SK-N-SH treated with all-trans-retinoic acid at 6 μM for 48 hours (cell line): ENCODE data around the gene SWSAP1.
A peak's percentile ranks its signal among the peaks of the same experiment; 100 is the strongest.

Experiments
- ATAC-seq: fragments of 200-7000 bp; cut with Tn5 transposase; 3 replicates; pipeline ENCODE4 v1.9.1; 2020; ENCODE audit warnings: mild to moderate bottlenecking, moderate library complexity
- ARNTL ChIP-seq: fragments of 450-650 bp; formaldehyde crosslinking; IDR thresholded peaks from 2 replicates; pipeline ENCODE4 v1.5.0; 2020; ENCODE audit warnings: low read depth, mild to moderate bottlenecking, moderate library complexity, borderline replicate concordance
- BACH2 ChIP-seq: fragments of 250-450 bp; sonication (Bioruptor Pico); IDR thresholded peaks from 2 replicates; pipeline ENCODE4 v1.9.0; 2021; ENCODE audit warnings: mild to moderate bottlenecking, borderline replicate concordance
- CSDC2 ChIP-seq: fragments of 250-450 bp; sonication (Bioruptor Pico); IDR thresholded peaks from 2 replicates; pipeline ENCODE4 v1.5.0; 2020; ENCODE audit warnings: mild to moderate bottlenecking, moderate library complexity
- ESRRG ChIP-seq: fragments of 250-450 bp; sonication (Bioruptor Pico); IDR thresholded peaks from 2 replicates; pipeline ENCODE4 v1.6.1; 2021; ENCODE audit warnings: mild to moderate bottlenecking
- GLIS3 ChIP-seq: fragments of 250-450 bp; sonication (Bioruptor Pico); IDR thresholded peaks from 2 replicates; pipeline ENCODE4 v1.5.0; 2020; ENCODE audit warnings: mild to moderate bottlenecking, moderate library complexity
- ISL1 ChIP-seq: fragments of 250-450 bp; sonication (Bioruptor Pico); IDR thresholded peaks from 2 replicates; pipeline ENCODE4 v2.1.2; 2022; ENCODE audit warnings: mild to moderate bottlenecking, moderate library complexity
- OSR1 ChIP-seq: fragments of 250-450 bp; sonication (Bioruptor Pico); IDR thresholded peaks from 2 replicates; pipeline ENCODE4 v1.8.0; 2022; ENCODE audit warnings: moderate library complexity, mild to moderate bottlenecking, inconsistent platforms
- PPARA ChIP-seq: fragments of 250-450 bp; sonication (Bioruptor Pico); IDR thresholded peaks from 2 replicates; pipeline ENCODE4 v1.5.0; 2020; ENCODE audit warnings: mild to moderate bottlenecking, borderline replicate concordance
- RARB ChIP-seq: fragments of 250-450 bp; sonication (Bioruptor Pico); IDR thresholded peaks from 2 replicates; pipeline ENCODE4 v1.8.0; 2021; ENCODE audit warnings: mild to moderate bottlenecking, moderate library complexity
- SNAI2 ChIP-seq: fragments of 250-450 bp; sonication (Bioruptor Pico); IDR thresholded peaks from 2 replicates; pipeline ENCODE4 v1.5.0; 2020; ENCODE audit warnings: mild to moderate bottlenecking, moderate library complexity
- TCF4 ChIP-seq: fragments of 250-450 bp; sonication (Bioruptor Pico); IDR thresholded peaks from 2 replicates; pipeline ENCODE4 v1.8.0; 2021; ENCODE audit warnings: mild to moderate bottlenecking, moderate library complexity, borderline replicate concordance
- TOX ChIP-seq: fragments of 250-450 bp; sonication (Bioruptor Pico); IDR thresholded peaks from 2 replicates; pipeline ENCODE4 v1.8.0; 2021; ENCODE audit warnings: mild to moderate bottlenecking, moderate library complexity, borderline replicate concordance
- ZC3H10 ChIP-seq: fragments of 250-450 bp; sonication (Bioruptor Pico); IDR thresholded peaks from 2 replicates; pipeline ENCODE4 v1.5.1; 2021; ENCODE audit warnings: mild to moderate bottlenecking, moderate library complexity
- ZFP3 ChIP-seq: fragments of 250-450 bp; sonication (Bioruptor Pico); IDR thresholded peaks from 2 replicates; pipeline ENCODE4 v1.5.0; 2020; ENCODE audit warnings: mild to moderate bottlenecking, moderate library complexity
- ZFP30 ChIP-seq: fragments of 450-650 bp; formaldehyde crosslinking; IDR thresholded peaks from 2 replicates; pipeline ENCODE4 v1.5.0; 2022; ENCODE audit warnings: mild to moderate bottlenecking, moderate library complexity
- ZNF565 ChIP-seq: fragments of 450-650 bp; formaldehyde crosslinking; conservative IDR thresholded peaks from 2 replicates; pipeline ENCODE4 v1.5.0; 2020; ENCODE audit warnings: low read depth, mild to moderate bottlenecking, moderate library complexity
- ZNF70 ChIP-seq: fragments of 450-650 bp; formaldehyde crosslinking; IDR thresholded peaks from 2 replicates; pipeline ENCODE4 v1.5.0; 2020; ENCODE audit warnings: mild to moderate bottlenecking, moderate library complexity
- TF ChIP-seq, protein P1 (sequence below): fragments of 250-450 bp; sonication (Bioruptor Pico); IDR thresholded peaks from 2 replicates; pipeline ENCODE4 v1.5.0; 2020; ENCODE audit warnings: mild to moderate bottlenecking, moderate library complexity
- TF ChIP-seq, protein P2 (sequence below): fragments of 250-450 bp; sonication (Bioruptor Pico); IDR thresholded peaks from 2 replicates; pipeline ENCODE4 v1.5.1; 2021; ENCODE audit warnings: mild to moderate bottlenecking, moderate library complexity
- TF ChIP-seq, protein P3 (sequence below): fragments of 250-450 bp; sonication (Bioruptor Pico); IDR thresholded peaks from 2 replicates; pipeline ENCODE4 v1.8.0; 2020; ENCODE audit warnings: mild to moderate bottlenecking, moderate library complexity, borderline replicate concordance
- TF ChIP-seq, protein P4 (sequence below): fragments of 250-450 bp; sonication (Bioruptor Pico); IDR thresholded peaks from 2 replicates; pipeline ENCODE4 v1.8.0; 2021; ENCODE audit warnings: low read depth, mild to moderate bottlenecking, moderate library complexity, borderline replicate concordance
- TF ChIP-seq, protein P5 (sequence below): fragments of 250-450 bp; sonication (Bioruptor Pico); IDR thresholded peaks from 2 replicates; pipeline ENCODE4 v1.5.1; 2020; ENCODE audit warnings: low read depth, mild to moderate bottlenecking, moderate library complexity

SWSAP1 gene

DNA sequence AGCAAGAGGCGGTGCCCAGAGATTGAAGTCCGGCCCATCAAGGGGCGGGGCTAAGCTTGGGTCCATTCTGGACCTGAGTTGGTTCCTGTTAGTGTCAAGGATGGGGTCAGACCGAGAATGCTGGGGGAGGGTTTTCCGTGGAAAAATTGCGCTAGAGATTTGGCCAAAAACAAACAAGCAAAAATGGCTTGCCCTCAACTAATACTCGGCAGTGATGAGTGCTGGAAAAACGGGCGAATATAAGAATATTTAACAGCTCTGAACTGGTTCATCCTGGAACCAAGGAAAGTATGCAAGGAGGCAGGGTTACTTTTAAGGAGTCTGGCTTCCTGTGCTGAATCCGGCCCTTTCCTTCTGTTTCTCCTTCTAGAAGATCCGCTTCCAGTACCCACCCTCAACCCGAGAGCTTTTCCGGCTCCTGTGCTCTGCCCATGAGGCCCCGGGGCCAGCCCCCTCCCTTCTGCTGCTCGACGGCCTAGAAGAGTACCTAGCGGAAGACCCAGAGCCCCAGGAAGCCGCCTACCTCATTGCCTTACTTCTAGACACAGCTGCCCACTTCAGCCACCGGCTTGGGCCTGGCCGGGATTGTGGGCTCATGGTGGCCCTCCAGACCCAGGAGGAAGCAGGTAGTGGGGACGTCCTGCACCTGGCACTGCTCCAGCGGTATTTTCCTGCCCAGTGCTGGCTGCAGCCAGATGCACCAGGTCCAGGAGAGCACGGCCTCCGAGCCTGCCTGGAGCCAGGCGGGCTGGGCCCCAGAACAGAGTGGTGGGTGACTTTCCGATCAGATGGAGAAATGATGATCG, 880 bp downstream of the SWSAP1 start:
- peak; percentile 2 for ATAC-seq
- TF ChIP-seq BACH2 (CRISPR knock-in tag) (no peak), TOX (no peak), GLIS3 (CRISPR knock-in tag) (no peak), PPARA (no peak), ZFP3 (CRISPR knock-in tag) (no peak), ISL1 (CRISPR knock-in tag) (no peak), ZNF565 (CRISPR knock-in tag) (no peak), CSDC2 (no peak), ZC3H10 (CRISPR knock-in tag) (no peak), ARNTL (no peak), ESRRG (CRISPR knock-in tag) (no peak)
- TF ChIP-seq, protein P1, sequence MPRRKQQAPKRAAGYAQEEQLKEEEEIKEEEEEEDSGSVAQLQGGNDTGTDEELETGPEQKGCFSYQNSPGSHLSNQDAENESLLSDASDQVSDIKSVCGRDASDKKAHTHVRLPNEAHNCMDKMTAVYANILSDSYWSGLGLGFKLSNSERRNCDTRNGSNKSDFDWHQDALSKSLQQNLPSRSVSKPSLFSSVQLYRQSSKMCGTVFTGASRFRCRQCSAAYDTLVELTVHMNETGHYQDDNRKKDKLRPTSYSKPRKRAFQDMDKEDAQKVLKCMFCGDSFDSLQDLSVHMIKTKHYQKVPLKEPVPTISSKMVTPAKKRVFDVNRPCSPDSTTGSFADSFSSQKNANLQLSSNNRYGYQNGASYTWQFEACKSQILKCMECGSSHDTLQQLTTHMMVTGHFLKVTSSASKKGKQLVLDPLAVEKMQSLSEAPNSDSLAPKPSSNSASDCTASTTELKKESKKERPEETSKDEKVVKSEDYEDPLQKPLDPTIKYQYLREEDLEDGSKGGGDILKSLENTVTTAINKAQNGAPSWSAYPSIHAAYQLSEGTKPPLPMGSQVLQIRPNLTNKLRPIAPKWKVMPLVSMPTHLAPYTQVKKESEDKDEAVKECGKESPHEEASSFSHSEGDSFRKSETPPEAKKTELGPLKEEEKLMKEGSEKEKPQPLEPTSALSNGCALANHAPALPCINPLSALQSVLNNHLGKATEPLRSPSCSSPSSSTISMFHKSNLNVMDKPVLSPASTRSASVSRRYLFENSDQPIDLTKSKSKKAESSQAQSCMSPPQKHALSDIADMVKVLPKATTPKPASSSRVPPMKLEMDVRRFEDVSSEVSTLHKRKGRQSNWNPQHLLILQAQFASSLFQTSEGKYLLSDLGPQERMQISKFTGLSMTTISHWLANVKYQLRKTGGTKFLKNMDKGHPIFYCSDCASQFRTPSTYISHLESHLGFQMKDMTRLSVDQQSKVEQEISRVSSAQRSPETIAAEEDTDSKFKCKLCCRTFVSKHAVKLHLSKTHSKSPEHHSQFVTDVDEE (CRISPR knock-in tag) = no peak
- TF ChIP-seq, protein P2, sequence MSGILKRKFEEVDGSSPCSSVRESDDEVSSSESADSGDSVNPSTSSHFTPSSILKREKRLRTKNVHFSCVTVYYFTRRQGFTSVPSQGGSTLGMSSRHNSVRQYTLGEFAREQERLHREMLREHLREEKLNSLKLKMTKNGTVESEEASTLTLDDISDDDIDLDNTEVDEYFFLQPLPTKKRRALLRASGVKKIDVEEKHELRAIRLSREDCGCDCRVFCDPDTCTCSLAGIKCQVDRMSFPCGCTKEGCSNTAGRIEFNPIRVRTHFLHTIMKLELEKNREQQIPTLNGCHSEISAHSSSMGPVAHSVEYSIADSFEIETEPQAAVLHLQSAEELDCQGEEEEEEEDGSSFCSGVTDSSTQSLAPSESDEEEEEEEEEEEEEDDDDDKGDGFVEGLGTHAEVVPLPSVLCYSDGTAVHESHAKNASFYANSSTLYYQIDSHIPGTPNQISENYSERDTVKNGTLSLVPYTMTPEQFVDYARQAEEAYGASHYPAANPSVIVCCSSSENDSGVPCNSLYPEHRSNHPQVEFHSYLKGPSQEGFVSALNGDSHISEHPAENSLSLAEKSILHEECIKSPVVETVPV (CRISPR knock-in tag) = no peak
- TF ChIP-seq, protein P3, sequence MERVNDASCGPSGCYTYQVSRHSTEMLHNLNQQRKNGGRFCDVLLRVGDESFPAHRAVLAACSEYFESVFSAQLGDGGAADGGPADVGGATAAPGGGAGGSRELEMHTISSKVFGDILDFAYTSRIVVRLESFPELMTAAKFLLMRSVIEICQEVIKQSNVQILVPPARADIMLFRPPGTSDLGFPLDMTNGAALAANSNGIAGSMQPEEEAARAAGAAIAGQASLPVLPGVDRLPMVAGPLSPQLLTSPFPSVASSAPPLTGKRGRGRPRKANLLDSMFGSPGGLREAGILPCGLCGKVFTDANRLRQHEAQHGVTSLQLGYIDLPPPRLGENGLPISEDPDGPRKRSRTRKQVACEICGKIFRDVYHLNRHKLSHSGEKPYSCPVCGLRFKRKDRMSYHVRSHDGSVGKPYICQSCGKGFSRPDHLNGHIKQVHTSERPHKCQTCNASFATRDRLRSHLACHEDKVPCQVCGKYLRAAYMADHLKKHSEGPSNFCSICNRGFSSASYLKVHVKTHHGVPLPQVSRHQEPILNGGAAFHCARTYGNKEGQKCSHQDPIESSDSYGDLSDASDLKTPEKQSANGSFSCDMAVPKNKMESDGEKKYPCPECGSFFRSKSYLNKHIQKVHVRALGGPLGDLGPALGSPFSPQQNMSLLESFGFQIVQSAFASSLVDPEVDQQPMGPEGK (CRISPR knock-in tag) = no peak
- TF ChIP-seq, protein P4, sequence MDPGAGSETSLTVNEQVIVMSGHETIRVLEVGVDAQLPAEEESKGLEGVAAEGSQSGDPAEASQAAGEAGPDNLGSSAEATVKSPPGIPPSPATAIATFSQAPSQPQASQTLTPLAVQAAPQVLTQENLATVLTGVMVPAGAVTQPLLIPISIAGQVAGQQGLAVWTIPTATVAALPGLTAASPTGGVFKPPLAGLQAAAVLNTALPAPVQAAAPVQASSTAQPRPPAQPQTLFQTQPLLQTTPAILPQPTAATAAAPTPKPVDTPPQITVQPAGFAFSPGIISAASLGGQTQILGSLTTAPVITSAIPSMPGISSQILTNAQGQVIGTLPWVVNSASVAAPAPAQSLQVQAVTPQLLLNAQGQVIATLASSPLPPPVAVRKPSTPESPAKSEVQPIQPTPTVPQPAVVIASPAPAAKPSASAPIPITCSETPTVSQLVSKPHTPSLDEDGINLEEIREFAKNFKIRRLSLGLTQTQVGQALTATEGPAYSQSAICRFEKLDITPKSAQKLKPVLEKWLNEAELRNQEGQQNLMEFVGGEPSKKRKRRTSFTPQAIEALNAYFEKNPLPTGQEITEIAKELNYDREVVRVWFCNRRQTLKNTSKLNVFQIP (CRISPR knock-in tag) = no peak
- TF ChIP-seq, protein P5, sequence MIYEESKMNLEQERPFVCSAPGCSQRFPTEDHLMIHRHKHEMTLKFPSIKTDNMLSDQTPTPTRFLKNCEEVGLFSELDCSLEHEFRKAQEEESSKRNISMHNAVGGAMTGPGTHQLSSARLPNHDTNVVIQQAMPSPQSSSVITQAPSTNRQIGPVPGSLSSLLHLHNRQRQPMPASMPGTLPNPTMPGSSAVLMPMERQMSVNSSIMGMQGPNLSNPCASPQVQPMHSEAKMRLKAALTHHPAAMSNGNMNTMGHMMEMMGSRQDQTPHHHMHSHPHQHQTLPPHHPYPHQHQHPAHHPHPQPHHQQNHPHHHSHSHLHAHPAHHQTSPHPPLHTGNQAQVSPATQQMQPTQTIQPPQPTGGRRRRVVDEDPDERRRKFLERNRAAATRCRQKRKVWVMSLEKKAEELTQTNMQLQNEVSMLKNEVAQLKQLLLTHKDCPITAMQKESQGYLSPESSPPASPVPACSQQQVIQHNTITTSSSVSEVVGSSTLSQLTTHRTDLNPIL (CRISPR knock-in tag) = no peak

DNA sequence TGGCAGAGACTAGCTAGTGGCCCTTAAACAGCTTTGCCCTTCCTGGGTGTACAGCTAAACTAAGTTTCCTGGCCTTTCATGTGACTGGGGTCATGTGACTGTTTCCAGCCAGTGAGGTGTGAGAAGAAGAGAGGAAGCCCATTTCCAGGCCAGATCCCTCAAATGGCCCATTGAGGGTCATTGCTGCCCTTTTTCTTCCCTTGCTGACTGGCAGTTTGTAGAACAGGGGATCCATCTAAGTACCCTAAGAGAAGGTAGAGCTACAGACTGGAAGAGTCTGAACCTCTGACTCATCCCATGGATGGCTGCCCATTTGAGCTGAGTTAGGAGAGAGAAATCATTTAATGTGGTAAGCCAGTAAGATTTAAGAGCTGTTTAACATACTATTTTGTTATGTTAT, 2.8 kb downstream of the SWSAP1 start:
- ATAC-seq = no peak
- TF ChIP-seq, protein P4 (CRISPR knock-in tag) = no peak
- TF ChIP-seq GLIS3 (CRISPR knock-in tag) = no peak
- no peak for TF ChIP-seq OSR1 (CRISPR knock-in tag)
- TF ChIP-seq ARNTL = no peak
- no peak for TF ChIP-seq TCF4 (CRISPR knock-in tag)
- TF ChIP-seq, protein P1 (CRISPR knock-in tag) = no peak
- TF ChIP-seq ZFP30 (CRISPR knock-in tag) = no peak
- TF ChIP-seq BACH2 (CRISPR knock-in tag) = no peak
- TF ChIP-seq ZNF70 (CRISPR knock-in tag) = no peak
- no peak for TF ChIP-seq ZC3H10 (CRISPR knock-in tag)
- no peak for TF ChIP-seq TOX
- TF ChIP-seq SNAI2 = no peak
- TF ChIP-seq, protein P5 (CRISPR knock-in tag) = no peak
- TF ChIP-seq ZNF565 (CRISPR knock-in tag) = no peak
- no peak for TF ChIP-seq CSDC2
- no peak for TF ChIP-seq ESRRG (CRISPR knock-in tag)
- TF ChIP-seq RARB (CRISPR knock-in tag) = no peak
